HG03045 (cell line): ENCODE results near the gene GRB7.
"Not testable (repeated sequence)": the region's sequence is repeated elsewhere in the genome, so short reads cannot be mapped to it uniquely, and the experiment has no call there.

Experiments
- ATAC-seq: cut with Tn5 transposase; IDR thresholded peaks from one replicate; pipeline ENCODE4 v1.9.1; 2021; ENCODE audit warnings: mild to moderate bottlenecking, moderate library complexity; ENCODE audit not compliant: unreplicated experiment

The GRB7 gene

DNA sequence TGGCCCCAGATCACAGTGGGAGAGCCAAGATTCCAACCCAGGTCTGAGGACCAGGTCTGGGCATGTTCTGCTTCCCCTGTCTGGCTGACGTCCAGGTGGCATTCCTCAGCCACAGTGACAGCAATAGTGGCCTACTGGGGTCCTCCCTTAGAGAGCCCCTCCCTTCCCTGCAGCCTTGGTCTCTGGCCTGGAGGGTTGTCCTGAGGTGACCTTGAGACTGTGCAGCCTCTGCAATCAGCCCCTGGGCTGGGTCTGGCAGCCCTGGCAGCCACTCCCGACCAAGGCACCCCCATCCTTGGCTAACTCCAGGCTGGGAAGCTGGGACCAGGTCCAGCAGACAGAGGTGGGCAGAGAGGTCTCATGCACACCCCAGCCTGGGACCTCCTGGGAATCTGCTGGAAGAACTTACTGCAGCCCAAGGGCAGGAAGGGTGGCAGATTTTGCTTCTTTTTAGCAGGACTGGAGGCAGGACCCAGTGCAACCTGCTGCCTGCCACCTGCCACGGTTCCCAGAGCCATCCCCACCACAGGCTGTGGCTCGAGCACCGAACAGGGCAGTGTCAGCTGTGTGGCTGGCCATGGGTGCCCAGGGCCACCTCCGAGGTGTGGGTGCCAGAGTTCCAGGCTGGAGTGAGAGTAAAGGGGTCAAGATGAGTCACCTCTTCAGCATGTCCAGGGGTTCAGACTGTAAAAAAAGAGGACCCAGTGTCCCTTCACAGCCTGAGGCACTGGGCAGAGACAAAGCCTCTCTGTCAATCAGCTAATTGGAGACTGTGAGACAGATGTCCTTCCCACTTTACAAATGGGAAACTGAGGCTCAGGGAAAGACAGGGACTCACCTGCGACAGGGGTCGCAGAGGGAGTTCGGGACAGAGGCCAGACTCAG is 12.6 kb downstream of the GRB7 start:
- ATAC-seq = no peak

DNA sequence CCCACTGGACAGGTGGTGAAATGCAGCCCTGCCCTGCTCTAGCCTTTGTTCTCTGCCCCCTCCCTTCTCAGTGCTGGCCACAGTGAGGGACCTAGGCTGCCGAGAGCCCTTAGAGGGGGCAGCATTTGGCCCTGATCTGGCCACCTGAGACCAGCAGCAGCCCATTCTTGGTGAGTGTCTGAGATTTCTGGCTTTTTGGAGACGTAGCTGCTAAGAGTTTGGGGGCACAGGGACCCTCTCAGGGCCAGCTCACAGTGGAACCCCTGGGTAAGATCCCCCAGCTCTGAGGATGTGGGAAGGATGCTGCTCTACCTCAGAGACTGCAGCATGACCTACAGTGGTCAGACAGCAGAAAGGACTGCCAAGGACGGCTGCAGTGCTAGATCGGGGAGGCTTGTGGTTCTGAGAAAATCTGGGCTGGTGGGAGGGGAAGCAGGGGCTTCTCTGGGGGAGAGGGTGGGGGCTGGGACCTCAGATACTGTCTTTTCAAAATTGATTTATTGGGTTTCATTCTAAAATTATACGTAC is 13.3 kb downstream of the GRB7 start:
- ATAC-seq = no peak

DNA sequence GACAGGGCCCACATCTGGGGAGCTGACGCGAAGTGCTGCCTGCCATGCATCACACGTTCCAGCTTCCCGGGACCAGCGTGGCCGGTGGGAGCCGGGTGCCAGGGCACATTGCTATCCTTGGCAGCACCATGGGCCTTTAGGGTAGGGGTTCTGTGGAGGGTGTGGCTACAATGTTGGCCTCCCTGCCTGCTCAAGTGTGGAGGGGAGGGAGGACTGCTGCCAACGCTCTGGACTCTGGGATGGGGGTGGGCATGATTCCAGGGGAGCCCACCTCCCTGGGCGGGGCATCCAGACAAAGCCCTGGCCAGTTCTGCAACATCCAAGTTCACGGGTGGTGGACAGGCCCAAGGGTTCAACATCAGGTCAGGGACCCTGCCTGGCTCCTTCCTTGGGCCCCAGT is 13.9 kb downstream of the GRB7 start:
- ATAC-seq = no peak

DNA sequence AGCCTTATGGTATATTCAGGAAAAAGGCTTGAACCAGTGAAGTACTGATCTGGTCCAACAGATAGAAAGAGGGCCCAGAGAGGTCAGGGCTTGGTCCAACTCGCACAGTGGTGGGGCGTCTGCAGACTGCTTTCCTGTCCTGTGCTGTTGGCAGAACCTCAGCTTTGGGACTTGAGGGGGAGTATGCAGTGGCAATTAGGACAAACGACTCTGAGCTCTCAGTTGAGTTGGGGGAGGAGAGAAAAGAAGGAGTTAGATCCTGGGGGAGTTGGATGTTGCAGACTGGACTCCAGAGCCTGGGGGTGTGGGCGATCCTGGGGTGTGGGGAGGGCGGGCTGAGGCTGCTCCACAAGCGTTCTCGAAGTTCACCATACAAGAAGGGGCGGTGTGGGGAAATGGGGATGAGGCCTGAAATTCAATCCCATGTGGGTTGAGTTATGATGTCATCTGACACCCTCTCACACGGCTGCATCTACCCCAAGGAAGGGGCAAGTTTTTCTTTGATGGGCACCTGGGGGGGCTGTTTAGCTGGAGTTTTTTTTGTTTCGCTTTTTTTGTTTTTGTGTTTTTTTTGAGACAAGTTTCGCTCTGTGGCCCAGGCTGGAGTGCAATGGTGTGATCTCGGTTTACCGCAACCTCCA is 14.6 kb downstream of the GRB7 start:
- no peak for ATAC-seq

DNA sequence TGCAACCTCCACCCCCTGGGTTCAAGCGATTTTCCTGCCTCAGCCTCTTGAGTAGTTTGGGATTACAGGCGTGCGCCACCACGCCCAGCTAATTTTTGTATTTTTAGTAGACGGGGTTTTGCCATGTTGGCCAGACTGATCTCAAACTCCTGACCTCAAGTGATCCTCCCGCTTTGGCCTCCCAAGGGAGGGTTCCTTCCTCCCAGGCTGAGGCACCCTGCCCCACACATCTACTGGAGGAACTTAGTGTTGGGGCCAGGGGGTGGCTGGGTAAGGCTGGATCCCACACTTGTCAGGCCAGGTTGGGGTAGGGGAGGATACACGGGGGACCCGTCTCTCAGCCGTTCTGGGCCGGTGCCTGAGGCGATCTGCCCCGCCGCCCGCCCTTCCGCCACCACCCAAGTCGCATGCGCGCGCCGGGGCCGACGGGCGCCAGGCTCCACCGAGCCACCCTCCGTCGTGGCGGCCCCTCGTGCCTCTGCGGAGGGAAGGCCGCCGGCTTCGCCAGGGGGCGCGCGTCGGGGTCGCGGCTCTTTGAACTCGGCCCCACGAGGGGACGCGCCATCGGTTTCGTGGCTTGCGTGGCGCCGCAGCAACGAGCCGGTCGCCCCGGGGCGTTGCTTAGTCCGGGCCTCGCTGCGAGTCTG is 15.9 kb downstream of the GRB7 start:
- peak; percentile 30 for ATAC-seq

DNA sequence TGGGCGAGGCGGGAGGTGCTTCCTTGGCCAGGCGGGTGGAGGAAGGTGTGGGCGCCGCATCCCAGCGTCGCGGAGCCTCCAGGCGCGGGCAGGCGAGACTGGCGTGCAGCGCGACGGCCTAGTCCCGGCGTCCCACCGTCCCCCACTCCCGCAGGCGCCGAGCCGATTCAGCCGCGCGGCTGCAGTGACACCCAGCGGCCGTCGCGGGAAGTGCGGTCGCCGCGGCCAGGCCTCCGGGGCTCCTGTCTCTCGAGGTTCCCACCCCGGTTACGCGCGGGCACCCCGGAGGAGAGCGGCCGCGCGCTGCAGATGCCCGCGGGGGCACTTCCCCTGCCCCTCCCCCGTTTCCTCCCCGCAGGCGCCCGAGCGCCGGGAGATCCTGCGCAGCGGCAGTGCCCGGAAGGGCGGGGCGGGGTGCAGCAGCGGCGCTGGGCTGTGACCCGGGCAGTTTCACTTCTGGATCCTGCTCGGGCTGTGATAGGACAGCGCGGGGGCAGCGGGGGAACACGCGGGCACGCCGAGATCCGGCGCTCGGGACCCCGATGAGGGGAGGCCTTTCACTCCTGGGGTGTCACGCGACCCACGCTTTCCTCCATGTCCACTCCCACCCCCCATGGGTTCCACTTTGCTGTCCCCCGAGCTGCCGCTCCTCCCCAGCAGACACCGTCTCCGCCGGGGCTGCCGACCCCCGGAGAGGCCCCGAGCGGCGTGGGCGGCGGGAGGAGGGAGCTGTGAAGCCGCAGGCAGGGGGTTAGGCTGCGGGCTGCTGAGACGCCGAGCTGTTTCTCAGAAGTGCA is 16.6 kb downstream of the GRB7 start:
- ATAC-seq = peak; percentile 60

DNA sequence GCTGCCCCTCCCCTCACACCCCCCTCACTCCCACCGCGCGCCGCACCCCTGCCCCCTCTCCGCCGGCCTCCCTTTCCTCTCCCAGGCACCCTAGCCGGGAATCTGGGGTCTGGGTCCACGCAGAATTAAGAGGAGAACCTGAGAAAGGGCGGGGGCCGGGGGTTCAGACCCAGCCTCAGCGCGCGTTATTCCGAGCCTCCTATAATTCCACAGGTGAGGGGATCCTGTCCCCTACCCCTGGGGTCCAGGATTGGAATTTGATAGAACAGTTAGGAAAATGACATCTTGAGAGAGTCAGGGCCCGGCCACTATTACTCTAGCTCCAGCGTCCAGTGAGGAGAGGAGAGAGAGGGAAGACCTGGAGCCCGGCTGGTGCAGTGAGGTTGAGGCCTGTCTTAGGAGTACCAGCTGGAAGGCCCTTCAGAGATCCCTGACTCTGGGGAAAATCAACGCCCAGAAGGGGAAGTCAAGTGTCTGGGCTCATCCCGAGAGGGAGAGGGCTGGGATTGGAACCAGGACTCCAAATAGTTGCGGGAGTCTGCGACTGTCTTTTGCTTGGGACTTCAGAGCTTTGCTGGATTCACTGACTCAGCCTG is 17.3 kb downstream of the GRB7 start:
- ATAC-seq = no peak

DNA sequence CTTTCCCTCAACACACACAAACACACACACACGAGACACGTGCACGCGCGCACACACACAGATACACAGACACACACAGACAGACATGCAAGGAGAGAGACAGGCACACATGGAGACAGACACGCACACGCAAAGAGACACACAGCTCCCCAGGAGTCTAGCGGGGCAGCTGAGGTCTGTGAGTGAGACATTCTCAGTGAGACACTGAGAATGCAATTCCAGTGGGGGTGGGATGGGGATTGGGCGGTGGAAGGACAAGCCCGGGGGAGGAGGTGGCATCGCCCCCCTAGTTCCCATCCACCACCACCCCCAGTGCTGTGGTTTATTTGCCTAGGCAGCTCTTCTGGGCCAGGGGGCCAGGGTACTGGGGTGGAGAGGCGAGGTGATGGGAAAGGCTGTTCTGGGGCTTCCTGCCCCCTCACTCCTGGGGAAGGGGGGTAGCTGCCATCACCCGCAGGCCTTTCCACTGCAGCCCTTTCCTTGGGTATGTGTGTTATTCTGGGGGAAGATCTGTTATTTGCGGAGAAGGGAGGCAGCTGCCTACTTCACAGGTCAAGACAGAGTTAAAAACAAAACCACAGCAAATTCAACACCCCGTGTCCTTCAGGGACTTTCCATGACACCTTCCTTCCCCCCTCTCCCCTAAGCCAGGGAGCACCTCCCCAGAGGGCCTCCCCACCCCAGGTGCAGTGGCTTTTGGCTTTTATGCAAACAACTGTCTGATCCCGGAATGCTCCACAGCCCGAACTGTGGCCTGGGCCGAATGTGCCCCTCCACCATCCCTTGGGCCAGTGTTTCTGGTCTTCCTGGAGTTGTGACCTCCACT is 18.0 kb downstream of the GRB7 start:
- no peak for ATAC-seq

DNA sequence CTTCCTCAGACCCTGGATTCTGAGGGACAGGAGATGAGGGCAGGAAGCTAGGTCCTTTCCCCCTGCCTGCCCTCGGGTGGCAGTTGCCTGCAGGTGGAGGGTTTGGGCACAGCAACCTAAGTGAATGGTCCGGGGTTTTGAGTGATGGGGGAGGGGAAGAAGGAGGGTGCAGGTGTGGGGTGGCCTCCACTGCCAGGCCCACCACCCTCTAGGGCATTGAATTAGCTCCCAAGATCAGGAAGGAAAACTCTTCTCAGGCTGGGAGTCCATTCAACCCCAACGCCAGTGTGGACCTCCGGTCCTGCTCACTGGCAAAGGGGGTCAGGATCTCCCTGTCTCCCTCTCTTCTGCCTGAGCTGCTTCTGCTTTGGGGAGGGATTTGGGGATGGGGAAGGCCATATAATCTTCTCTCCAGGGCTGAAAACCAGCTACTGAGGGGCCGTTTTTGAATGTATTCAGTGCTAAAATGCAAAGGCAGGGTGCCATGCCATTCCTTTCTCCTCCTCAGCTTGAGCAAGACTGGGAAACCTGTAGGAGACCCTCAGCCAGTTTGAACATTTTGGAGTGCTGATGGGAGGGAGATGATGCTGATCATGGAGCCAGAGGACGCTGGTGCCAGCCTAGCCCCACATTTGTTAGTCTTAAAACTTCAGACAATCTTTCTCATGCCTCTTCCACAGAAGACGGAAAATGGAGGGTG is 18.8 kb downstream of the GRB7 start:
- ATAC-seq = no peak

DNA sequence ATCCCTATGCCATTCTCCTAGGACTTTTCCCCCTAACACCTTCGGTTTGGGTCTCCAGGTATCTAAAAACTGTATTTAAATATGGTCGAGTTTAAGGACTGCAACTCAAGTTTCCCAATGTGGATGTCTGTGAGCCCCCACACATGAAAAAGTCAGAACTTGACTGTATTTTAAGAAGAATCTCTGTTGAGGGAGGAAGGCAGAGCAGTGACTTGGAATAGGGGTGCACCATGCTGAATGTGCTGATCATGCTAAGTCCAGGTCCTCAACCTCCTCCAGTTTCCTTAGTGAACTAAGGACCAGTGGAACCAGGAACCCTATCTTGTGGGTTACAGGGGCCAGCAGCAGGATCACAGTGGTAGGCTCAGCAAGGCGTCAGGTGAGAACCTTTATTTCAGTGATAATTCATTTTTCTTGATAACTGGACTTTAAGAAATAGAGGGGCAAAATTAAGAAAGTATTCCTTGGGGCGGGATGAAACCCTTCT is 19.5 kb downstream of the GRB7 start:
- ATAC-seq = no peak

DNA sequence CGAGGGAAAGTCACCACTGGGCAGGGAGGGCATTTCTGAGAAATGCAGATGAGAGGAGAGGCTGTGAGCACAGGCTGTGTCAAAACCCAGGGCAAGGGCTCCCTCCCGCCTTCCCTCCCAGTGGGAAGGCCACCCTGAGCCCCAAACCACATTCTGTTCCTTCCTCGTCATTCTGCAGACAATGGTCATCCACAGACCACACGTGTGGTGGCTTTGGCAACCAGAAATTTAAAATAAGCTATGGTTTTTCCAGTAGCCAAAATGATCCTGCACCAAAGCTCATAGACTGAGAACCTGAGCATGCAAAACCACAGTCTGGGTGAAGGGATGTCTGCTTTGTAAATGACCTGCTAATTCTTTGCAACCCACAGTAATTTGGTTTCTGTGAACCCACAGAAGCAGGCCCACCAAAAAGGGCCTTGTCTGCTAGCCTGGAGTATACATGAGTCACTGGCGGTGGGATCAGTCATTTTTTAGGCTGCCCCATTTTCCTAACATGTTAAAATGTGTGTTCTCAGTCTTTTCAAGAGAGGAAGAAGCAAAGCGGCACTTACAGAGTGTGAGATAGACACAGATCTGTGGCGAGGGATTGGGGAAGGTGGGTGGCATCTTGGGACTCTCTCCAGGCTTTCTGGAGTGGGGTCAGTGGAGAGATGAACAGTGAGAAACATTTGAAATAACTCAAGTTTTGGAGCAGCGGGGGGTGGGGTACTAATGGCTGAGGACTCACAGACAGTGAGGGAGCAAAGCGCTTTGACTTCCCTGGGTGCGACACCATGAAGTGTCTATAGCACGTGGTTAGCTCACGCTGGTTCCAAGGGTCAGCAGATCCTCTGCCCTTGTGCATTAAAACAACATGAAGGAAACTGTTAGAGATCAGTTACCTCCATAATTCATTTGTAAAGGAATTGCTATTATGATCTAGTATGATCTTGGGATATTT is 20.5 kb downstream of the GRB7 start:
- no peak for ATAC-seq

DNA sequence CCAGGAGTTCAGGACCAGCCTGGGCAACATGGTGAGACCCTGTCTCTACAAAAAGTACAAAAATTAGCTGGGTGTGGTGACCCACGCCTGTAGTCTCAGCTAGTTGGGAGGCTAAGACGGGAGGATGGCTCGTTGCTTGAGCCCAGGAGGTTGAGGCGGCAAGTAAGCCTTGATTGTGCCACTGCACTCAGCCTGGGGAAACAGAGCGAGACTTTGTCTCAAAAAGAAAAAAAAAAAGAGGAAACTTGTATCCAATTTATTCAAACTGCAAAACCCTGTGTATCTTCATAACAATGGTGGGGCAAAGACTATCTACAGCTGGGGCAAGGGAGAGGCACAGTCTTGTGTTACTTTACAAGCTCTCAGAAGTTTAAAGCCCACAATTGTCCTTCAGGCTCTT is 21.5 kb downstream of the GRB7 start:
- ATAC-seq = no peak

DNA sequence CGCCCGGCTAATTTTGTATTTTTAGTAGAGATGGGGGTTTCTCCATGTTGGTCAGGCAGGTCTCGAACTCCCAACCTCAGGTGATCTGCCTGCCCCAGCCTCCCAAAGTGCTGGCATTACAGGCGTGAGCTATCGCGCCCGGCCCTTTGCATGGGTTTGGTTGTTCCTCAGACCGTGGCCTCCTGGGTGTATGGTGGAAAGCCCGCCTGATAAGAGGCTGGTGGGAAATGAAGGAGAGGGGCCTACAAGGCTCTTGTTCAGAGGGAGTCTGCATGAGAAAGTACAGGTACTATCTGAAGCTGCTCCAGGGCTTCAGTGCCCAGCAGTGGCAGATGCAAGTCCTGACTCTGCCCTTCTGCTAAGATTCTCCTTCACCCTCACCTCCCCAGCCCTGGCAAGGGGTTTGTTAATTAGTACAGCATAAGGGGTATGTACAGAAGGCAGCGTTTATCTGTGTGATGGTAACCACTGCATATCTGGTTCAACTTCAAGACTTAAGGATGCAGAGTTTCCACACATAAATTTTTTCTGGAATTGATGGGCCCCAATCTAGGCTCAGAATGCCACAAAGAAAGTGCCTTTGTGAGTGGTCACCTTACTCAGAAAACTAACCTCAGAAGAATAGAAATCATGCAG is 24.2 kb downstream of the GRB7 start:
- no peak for ATAC-seq

DNA sequence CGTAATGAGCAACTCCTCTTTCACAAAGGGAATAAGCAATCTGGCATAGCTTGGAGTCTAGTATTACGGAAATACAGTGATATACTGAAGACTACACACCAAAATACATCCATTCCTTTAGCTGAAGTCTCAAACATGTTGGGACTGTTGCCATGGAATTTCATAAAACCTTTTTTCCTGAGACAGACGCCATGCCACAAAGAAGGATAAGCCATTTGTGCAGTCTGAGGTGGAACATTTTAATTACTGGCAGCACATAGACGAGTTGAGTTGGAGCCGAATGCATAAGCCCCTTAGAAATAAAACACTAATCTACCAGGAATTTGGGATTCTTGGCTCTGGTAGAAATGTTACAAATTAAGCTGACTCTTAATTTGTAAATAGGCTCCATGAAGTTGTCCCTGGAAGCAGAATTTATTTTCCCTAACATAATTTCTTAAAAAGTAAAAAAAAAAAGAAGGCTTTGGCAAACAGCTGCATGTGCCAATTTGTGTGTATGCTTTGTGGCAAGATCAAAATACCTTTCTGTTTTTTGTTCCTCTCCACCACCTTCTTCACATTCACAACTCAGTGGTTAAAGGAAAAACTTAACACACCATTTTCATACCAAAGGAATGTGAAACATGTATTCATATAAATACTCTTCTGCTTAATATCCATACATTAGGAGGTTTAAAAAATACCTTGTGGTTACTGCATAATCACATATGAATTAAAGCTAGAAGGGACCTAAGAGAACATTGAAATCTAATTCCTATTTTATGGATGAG is 25.5 kb downstream of the GRB7 start:
- ATAC-seq = no peak

DNA sequence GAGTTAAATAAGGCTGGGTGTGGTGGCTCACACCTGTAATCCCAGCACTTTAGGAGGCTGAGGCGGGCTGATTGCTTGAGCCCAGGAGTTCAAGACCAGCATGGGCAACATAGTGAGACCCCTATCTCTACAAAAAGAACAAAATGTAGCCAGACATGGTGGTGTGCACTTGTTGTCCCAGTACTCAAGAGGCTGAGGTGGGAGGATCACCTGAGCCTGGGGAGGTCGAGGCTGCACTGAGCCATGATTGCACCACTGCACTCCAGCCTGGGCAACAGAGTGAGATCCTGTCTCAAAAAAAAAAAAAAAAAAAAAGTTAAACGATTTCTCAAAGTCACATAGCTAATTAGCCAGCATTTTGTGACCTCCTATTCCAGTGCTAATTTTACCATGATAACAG is 26.4 kb downstream of the GRB7 start:
- ATAC-seq = not testable (repeated sequence)

DNA sequence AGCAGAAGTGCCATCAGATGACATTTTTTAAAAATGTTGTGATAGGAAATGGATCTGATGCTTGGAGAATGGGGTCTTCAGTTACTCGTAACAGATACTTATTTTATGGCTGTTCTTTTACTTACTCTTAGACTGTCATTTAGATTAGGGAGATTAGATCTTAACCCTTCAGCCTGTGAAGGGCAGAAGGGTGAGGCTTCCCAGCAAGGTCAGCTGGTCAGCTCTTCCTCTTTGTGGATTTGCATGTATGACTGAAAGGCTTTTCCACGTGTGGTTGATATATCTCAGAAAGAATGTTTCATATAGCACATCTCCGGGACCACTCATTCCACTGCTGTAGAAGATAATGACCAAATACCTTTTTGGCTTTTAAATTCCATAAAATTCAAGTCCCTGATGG is 27.4 kb downstream of the GRB7 start:
- no peak for ATAC-seq

DNA sequence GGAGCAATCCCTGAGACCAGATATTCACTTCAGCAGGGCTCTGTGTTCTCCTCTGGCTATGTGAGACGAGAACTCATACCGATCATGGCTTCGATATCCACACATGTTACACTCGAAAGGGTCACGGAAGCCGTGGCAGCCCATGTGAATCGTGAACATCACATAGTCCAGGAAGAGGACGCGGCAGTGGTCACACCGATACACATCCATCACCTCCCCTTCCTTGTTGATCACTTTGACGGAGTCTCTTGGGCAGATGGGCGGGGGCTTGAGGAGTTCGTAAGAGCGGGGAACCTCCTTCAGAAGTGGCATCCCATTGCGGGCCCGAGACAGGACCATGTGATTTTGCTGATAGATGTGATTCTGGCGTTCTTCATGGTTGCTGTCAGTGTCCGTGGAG is 28.0 kb downstream of the GRB7 start:
- ATAC-seq = no peak
